Neural crest cell (in vitro differentiated cells): Measurements from ENCODE around the gene CTNS. TPM values are rescaled to one million over a fixed set of nuclear protein-coding genes. Genes with fewer than 3 reads are reported as not detected.

Experiments used
- DNase-seq: peaks from one replicate; pipeline ENCODE4 v3.0.0; 2021; ENCODE audit warnings: low read depth, mixed read lengths, low spot score
- H3K27ac Mint-ChIP-seq: one replicate; pipeline ENCODE4 v1.8.0; 2021; ENCODE audit warnings: mild to moderate bottlenecking, mixed read lengths; ENCODE audit not compliant: unreplicated experiment
- H3K27me3 Mint-ChIP-seq: 2 replicates; pipeline ENCODE4 v1.8.0; 2021; ENCODE audit warnings: low read depth, mild to moderate bottlenecking, mixed read lengths
- H3K36me3 Mint-ChIP-seq: 2 replicates; pipeline ENCODE4 v1.8.0; 2021; ENCODE audit warnings: low read depth, mild to moderate bottlenecking, mixed read lengths
- H3K4me1 Mint-ChIP-seq: 2 replicates; pipeline ENCODE4 v1.8.0; 2021; ENCODE audit warnings: mixed read lengths
- H3K4me3 Mint-ChIP-seq: one replicate; pipeline ENCODE4 v1.8.0; 2021; ENCODE audit warnings: mild to moderate bottlenecking, mixed read lengths
- H3K9me3 Mint-ChIP-seq: 2 replicates; pipeline ENCODE4 v1.8.0; 2021; ENCODE audit warnings: mixed read lengths
- CTCF ChIP-seq: fragments of 200-600 bp; sonication (generic); conservative IDR thresholded peaks from 2 replicates; pipeline ENCODE4 v1.5.0; 2021; ENCODE audit warnings: antibody characterized with exemption, mild to moderate bottlenecking
- long read RNA-seq: library from polyadenylated mRNA; unstranded; transcript quantifications from one replicate; pipeline ENCODE4 v2.0.0, GENCODE V29; 2020
- total RNA-seq: library from RNA; stranded (reverse); gene quantifications from 2 replicates; pipeline ENCODE4 v1.2.1, GENCODE V29; 2021

The CTNS gene
- 17.4 and 18.6 TPM in 2 replicates for total RNA-seq
- long read RNA-seq, transcript CTNS-201 (12 exons, 2,866 nt) = major isoform, 9 of 35 reads
- long read RNA-seq, partial matches to known transcripts = 2 of 35 reads
- long read RNA-seq, other reads (novel, unspliced or antisense) = 24 of 35 reads

- Mint-ChIP-seq H3K27me3 (no peaks in the 10 kb centered on the region), H3K36me3 (peaks cover 2% of the 10 kb centered on the region), H3K4me3 (peak within 1 kb of the TSS; percentile 99), H3K9me3 (no peaks in the 10 kb centered on the region), H3K4me1 (peaks cover 33% of the 10 kb centered on the region), H3K27ac (peak within 1 kb of the TSS; percentile 99)
- peak; percentile 91 for DNase-seq
- TF ChIP-seq CTCF = no peak
These were observed at the start of gene CTNS, which contains the start of gene SHPK for GRCh38 chr17:3636154-3636907. TSS of gene CTNS (plus strand) at chr17:3636760. CDS start at chr17:3640207, 3,447 bp downstream. TSS of gene SHPK (minus strand) at chr17:3636250. CDS start at chr17:3636219, 31 bp downstream.

- Mint-ChIP-seq H3K27me3 (no peaks in the 10 kb centered on the region), H3K27ac (peak overlapping the region; percentile 62), H3K36me3 (no peaks in the 10 kb centered on the region), H3K9me3 (no peaks in the 10 kb centered on the region), H3K4me1 (no peaks in the 10 kb centered on the region), H3K4me3 (no peak overlapping the region)
- no peak for DNase-seq
- no peak for TF ChIP-seq CTCF
These were observed 46.8 kb upstream of the CTNS start for GRCh38 chr17:3589784-3590183.

- no peak for DNase-seq
- Mint-ChIP-seq H3K36me3 (no peaks in the 10 kb centered on the region), H3K4me1 (no peaks in the 10 kb centered on the region), H3K27me3 (no peaks in the 10 kb centered on the region), H3K4me3 (no peak overlapping the region), H3K27ac (no peak overlapping the region), H3K9me3 (no peaks in the 10 kb centered on the region)
- TF ChIP-seq CTCF = no peak
These were observed 46.3 kb upstream of the CTNS start for GRCh38 chr17:3590231-3590630.

GRCh38 chr17:3590768-3591167, 45.8 kb upstream of the CTNS start:
- Mint-ChIP-seq H3K4me3 (no peak overlapping the region), H3K9me3 (no peaks in the 10 kb centered on the region), H3K27me3 (no peaks in the 10 kb centered on the region), H3K36me3 (no peaks in the 10 kb centered on the region), H3K27ac (no peak overlapping the region), H3K4me1 (no peaks in the 10 kb centered on the region)
- no peak for TF ChIP-seq CTCF
- DNase-seq = no peak

- Mint-ChIP-seq H3K36me3 (no peaks in the 10 kb centered on the region), H3K4me1 (no peaks in the 10 kb centered on the region), H3K9me3 (no peaks in the 10 kb centered on the region), H3K27me3 (no peaks in the 10 kb centered on the region), H3K27ac (no peak overlapping the region), H3K4me3 (no peak overlapping the region)
- DNase-seq = no peak
- TF ChIP-seq CTCF = no peak
These were observed 44.2 kb upstream of the CTNS start for GRCh38 chr17:3592216-3592860.
